GM18951 (cell line): Measurements from ENCODE around the gene ARMC7.
A peak's percentile ranks its signal among the peaks of the same experiment; 100 is the strongest.

Source experiments
- POLR2A ChIP-seq: IDR thresholded peaks from 4 replicates; pipeline ENCODE4 v1.6.1; 2011; ENCODE audit warnings: mild to moderate bottlenecking; ENCODE audit not compliant: insufficient read length, insufficient read depth; ENCODE audit errors: extremely low read depth
- in situ Hi-C: fragments of 300-500 bp; cut with MboI; formaldehyde crosslinking; loops from one replicate; pipeline ENCODE4 v1.12.0; 2022; ENCODE audit warnings: low sequenced_read_pairs, mixed read lengths, inconsistent platforms; ENCODE audit not compliant: unreplicated experiment

The ARMC7 gene

GRCh38 chr17:75087558-75088453 lies 22.0 kb upstream of the ARMC7 start, which contains the start of gene SLC16A5:
SLC16A5 (plus strand) TSS chr17:75087954; CDS start chr17:75093637, 5,683 bp downstream.
- peak; percentile 60 for TF ChIP-seq POLR2A
- in situ Hi-C loops: no loop called here

- TF ChIP-seq POLR2A: no peak
- in situ Hi-C loops: no loop called here
Measured at GRCh38 chr17:75088465-75089417, 21.0 kb upstream of the ARMC7 start.

- in situ Hi-C loops: no loop called here
- no peak for TF ChIP-seq POLR2A
Measured at GRCh38 chr17:75090871-75091854, 18.6 kb upstream of the ARMC7 start.

GRCh38 chr17:75091855-75092327 lies 17.9 kb upstream of the ARMC7 start:
- no peak for TF ChIP-seq POLR2A
- in situ Hi-C loops: no loop called here

- no peak for TF ChIP-seq POLR2A
- in situ Hi-C loops: no loop called here
Measured at GRCh38 chr17:75093548-75094158, 16.1 kb upstream of the ARMC7 start.

GRCh38 chr17:75094871-75095399 lies 14.8 kb upstream of the ARMC7 start:
- in situ Hi-C loops: no loop called here
- TF ChIP-seq POLR2A: no peak

GRCh38 chr17:75096082-75096625 lies 13.6 kb upstream of the ARMC7 start:
- in situ Hi-C loops: no loop called here
- no peak for TF ChIP-seq POLR2A

- no peak for TF ChIP-seq POLR2A
Measured at GRCh38 chr17:75097865-75098264, 11.9 kb upstream of the ARMC7 start.

GRCh38 chr17:75098861-75099260 lies 10.9 kb upstream of the ARMC7 start:
- in situ Hi-C loops: no loop called here

More at GRCh38 chr17:75097865-75098264, 11.9 kb upstream of the ARMC7 start:
- in situ Hi-C loops: no loop called here

GRCh38 chr17:75099881-75100595 lies 9.7 kb upstream of the ARMC7 start:
- in situ Hi-C loops: no loop called here
- TF ChIP-seq POLR2A: no peak

More at GRCh38 chr17:75098861-75099260, 10.9 kb upstream of the ARMC7 start:
- TF ChIP-seq POLR2A: no peak
